ENCODE data around the gene BNIP3. TPM values are rescaled to one million over a fixed set of nuclear protein-coding genes. Genes with fewer than 3 reads are reported as not detected.

BNIP3 gene
- total RNA-seq, 2 donors from 2014 or later: 6.9 to 51.7 TPM

DNA sequence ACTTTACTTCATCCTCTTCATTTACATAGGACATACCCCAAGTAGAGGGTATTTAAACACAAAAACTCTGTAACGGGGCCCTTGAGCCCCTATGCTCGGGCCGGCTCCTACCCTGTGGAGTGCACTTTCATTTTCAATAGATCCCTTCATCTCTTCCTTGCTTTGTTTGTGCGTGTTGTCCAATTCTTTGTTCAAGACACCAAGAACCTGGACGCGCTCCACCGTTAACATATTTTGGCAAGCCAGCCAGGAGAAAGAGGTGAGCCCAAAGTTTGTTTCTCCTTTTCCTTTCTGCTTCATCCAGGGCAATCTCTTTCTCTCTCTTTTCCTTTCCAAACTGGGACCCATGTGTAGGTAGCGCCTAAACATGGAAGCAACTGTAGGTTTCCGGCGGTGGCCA lies 26.0 kb upstream of the BNIP3 start:
- no peak for DNase-seq
- Histone ChIP-seq H3K27ac (no peak overlapping the region), H3K9ac (ENCODE audit: low read depth in 2 of 2, low read length in 2 of 2) (no peak overlapping the region), H3K27me3 (no peaks in the 10 kb centered on the region), H3K4me1 (no peaks in the 10 kb centered on the region), H3K9me3 (no peaks in the 10 kb centered on the region), H3K4me3 (no peak overlapping the region), H3K36me3 (no peaks in the 10 kb centered on the region)
- TF ChIP-seq, protein P1, sequence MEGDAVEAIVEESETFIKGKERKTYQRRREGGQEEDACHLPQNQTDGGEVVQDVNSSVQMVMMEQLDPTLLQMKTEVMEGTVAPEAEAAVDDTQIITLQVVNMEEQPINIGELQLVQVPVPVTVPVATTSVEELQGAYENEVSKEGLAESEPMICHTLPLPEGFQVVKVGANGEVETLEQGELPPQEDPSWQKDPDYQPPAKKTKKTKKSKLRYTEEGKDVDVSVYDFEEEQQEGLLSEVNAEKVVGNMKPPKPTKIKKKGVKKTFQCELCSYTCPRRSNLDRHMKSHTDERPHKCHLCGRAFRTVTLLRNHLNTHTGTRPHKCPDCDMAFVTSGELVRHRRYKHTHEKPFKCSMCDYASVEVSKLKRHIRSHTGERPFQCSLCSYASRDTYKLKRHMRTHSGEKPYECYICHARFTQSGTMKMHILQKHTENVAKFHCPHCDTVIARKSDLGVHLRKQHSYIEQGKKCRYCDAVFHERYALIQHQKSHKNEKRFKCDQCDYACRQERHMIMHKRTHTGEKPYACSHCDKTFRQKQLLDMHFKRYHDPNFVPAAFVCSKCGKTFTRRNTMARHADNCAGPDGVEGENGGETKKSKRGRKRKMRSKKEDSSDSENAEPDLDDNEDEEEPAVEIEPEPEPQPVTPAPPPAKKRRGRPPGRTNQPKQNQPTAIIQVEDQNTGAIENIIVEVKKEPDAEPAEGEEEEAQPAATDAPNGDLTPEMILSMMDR (IDR thresholded peaks at IDR 0.05): no peak
- intact Hi-C loops (cut with DNase I): no loop called here

DNA sequence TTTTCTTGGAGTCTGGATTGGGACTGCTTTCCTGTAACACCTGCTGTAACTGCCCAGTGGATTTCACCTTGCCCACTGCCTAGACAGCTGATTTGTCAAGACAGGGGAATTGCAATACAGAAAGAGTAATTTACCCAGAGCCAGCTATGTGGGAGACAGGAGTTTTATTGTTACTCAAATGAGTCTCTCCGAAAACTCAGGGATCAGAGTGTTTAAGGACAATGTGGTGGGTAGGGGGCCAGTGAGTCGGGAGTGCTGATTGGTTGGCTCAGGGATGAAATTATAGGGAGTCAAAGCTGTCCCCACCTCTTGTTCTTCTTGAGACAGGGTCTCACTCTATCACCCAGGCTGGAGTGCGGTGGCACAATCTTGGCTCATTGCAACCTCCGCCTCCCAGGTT lies 25.2 kb upstream of the BNIP3 start:
- intact Hi-C loops (cut with DNase I): no loop called here
- Histone ChIP-seq H3K4me3 (no peak overlapping the region), H3K9ac (ENCODE audit: low read depth in 2 of 2, low read length in 2 of 2) (no peak overlapping the region), H3K27ac (no peak overlapping the region), H3K36me3 (no peaks in the 10 kb centered on the region), H3K27me3 (no peaks in the 10 kb centered on the region), H3K9me3 (no peaks in the 10 kb centered on the region), H3K4me1 (no peaks in the 10 kb centered on the region)
- no peak for DNase-seq
- TF ChIP-seq, protein P1 (IDR thresholded peaks at IDR 0.05): no peak

DNA sequence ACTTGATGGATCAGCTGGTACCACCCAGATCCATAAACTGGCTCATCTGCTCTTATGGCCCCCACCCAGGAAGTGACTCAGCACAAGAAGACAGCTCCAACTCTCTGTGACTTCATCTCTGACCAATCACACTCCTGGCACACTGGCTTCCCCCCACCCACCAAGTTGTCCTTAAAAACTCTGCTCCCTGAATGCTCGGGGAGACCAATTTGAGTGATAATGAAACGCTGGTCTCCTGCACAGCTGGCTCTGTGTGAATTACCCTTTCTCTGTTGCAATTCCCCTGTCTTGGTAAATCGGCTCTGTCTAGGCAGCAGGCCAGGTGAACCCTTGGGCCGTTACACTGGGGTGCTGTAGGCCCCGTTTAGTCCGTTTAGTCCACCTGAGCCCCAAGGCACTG lies 23.4 kb upstream of the BNIP3 start:
- Histone ChIP-seq H3K9me3 (no peaks in the 10 kb centered on the region), H3K4me1 (no peaks in the 10 kb centered on the region), H3K36me3 (no peaks in the 10 kb centered on the region), H3K27ac (no peak overlapping the region), H3K27me3 (no peaks in the 10 kb centered on the region), H3K9ac (ENCODE audit: low read depth in 2 of 2, low read length in 2 of 2) (no peak overlapping the region), H3K4me3 (no peak overlapping the region)
- TF ChIP-seq, protein P1 (IDR thresholded peaks at IDR 0.05): no peak
- no peak for DNase-seq
- intact Hi-C loops (cut with DNase I): no loop called here

DNA sequence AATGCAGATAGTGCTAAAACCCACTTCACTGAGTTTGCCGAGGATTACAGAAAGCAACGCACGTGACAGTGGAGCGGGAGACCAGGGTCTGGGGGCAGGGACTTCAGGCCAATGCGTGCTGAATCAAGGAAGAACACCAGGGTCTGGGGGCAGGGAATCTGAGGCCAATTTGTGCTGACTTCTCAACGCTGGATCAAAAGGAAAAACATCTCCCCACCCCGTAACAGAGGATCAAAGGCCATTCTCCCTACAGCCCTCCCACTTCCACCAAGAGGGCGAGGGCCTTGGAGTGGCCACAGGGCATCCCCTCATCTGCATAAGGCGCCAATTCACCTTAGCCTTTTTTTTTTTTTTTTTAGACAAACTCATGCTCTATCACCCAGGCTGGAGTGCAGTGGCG lies 22.3 kb upstream of the BNIP3 start:
- Histone ChIP-seq H3K4me1 (no peaks in the 10 kb centered on the region), H3K27ac (no peak overlapping the region), H3K9me3 (no peaks in the 10 kb centered on the region), H3K9ac (ENCODE audit: low read depth in 2 of 2, low read length in 2 of 2) (no peak overlapping the region), H3K4me3 (no peak overlapping the region), H3K36me3 (no peaks in the 10 kb centered on the region), H3K27me3 (no peaks in the 10 kb centered on the region)
- TF ChIP-seq, protein P1 (IDR thresholded peaks at IDR 0.05): no peak
- DNase-seq: no peak
- intact Hi-C loops (cut with DNase I): no loop called here

DNA sequence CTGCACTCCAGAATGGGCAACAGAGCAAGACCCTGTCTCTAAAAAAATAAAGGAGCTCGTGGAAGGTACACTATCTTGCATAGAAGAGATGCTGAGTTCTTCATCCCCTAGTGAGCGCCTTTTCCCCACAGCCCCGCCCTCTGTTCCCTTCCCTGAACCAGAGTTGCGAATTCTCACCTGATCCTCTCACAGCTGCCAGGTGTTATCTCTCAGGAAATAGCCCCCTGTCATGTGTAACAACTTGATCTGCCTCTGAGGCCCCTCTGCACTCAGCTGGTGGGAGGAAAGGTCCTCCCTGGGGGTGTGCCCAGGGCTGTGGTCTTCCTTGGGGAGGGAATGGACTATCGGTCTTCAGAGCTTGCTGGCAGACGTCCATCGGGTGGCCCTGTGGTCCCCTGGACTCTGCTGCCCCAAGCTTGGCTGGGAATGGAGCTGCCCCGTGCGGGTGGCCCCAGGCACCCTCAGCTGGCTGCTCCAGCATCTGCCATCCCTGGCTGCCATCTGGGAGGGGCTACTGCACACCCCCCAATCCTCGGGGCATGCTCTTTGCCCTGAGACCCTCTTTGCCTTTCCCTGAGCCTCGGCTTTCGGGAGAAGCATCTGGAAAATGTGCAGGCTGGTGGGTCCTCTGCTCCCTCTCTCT lies 21.7 kb upstream of the BNIP3 start:
- no peaks in the 10 kb centered on the region for H3K36me3 ChIP-seq
- DNase-seq: no peak
- intact Hi-C loops (cut with DNase I): no loop called here

More for the DNA sequence above, 21.7 kb upstream of the BNIP3 start:
- Histone ChIP-seq H3K27me3 (no peaks in the 10 kb centered on the region), H3K9me3 (no peaks in the 10 kb centered on the region), H3K27ac (no peak overlapping the region), H3K9ac (ENCODE audit: low read depth in 2 of 2, low read length in 2 of 2) (no peak overlapping the region), H3K4me1 (no peaks in the 10 kb centered on the region), H3K4me3 (no peak overlapping the region)
- TF ChIP-seq, protein P1 (IDR thresholded peaks at IDR 0.05): no peak

All from colonic mucosa (tissue), 4 donors.